Measurements from ENCODE around the gene TLN1. TPM values are rescaled to one million over a fixed set of nuclear protein-coding genes. Genes with fewer than 3 reads are reported as not detected.

Gene TLN1
- total RNA-seq, 4 donors from 2014 or later: 934 to 1,435 (median 1,196) TPM

GRCh38 chr9:35697486-35697885 lies 34.5 kb downstream of the TLN1 start:
- Histone ChIP-seq H3K36me3 (peaks cover 56 to 71% (median 68%) of the 10 kb centered on the region in 4 donors), H3K9me3 (no peaks in the 10 kb centered on the region), H3K27me3 (no peaks in the 10 kb centered on the region), H3K4me3 (no peak overlapping the region), H3K4me1 (peaks cover 0 to 91% (median 58%) of the 10 kb centered on the region in 4 donors), H3K27ac (replicated peaks in 1 of 4) (peak overlapping the region; percentile 95 to 98 (median 96))
- 73% methylated on average over 13 of the region's 14 CpGs for WGBS
- TF ChIP-seq EP300 (IDR thresholded peaks at IDR 0.05) (no peak), CTCF (IDR thresholded peaks at IDR 0.05) (no peak), POLR2AphosphoS5 (IDR thresholded peaks at IDR 0.05) (no peak)
- intact Hi-C loops (cut with DNase I): no loop called here
- no peak for DNase-seq (ENCODE audit: extremely low spot score)

GRCh38 chr9:35696520-35697215 lies 35.3 kb downstream of the TLN1 start:
- no peaks in the 10 kb centered on the region for H3K9me3 ChIP-seq
- intact Hi-C loops (cut with DNase I): no loop called here
- no peaks in the 10 kb centered on the region for H3K27me3 ChIP-seq
- H3K4me1 ChIP-seq: peaks cover 0 to 96% (median 64%) of the 10 kb centered on the region in 4 donors
- DNase-seq (ENCODE audit: extremely low spot score): peak; percentile 95
- TF ChIP-seq POLR2A (IDR thresholded peaks at IDR 0.05; ENCODE audit: low read depth) (no peak), CTCF (IDR thresholded peaks at IDR 0.05) (peak; percentile 76 to 94 (median 93)), EP300 (IDR thresholded peaks at IDR 0.05) (peak; percentile 95), POLR2AphosphoS5 (IDR thresholded peaks at IDR 0.05) (peak; percentile 86 to 90)
- no peak overlapping the region for H3K4me3 ChIP-seq
- H3K27ac ChIP-seq (replicated peaks in 1 of 4): peak overlapping the region; percentile 95 to 98 (median 96)
- H3K36me3 ChIP-seq: peaks cover 48 to 63% (median 60%) of the 10 kb centered on the region in 4 donors
- WGBS: 37% methylated on average over 9 of the region's 9 CpGs

GRCh38 chr9:35695943-35696401 lies 36.0 kb downstream of the TLN1 start:
- 81% methylated on average over 3 of the region's 3 CpGs for WGBS
- Histone ChIP-seq H3K9me3 (no peaks in the 10 kb centered on the region), H3K4me1 (peaks cover 0 to 91% (median 69%) of the 10 kb centered on the region in 4 donors), H3K36me3 (peaks cover 41 to 56% (median 53%) of the 10 kb centered on the region in 4 donors), H3K27me3 (no peaks in the 10 kb centered on the region), H3K27ac (replicated peaks in 1 of 4) (peak overlapping the region; percentile 95 to 98 (median 96)), H3K4me3 (no peak overlapping the region)
- DNase-seq (ENCODE audit: extremely low spot score): no peak
- TF ChIP-seq CTCF (IDR thresholded peaks at IDR 0.05): no peak
- no peak for TF ChIP-seq POLR2A (IDR thresholded peaks at IDR 0.05; ENCODE audit: low read depth)
- TF ChIP-seq POLR2AphosphoS5 (IDR thresholded peaks at IDR 0.05): no peak
- no peak for TF ChIP-seq EP300 (IDR thresholded peaks at IDR 0.05)
- intact Hi-C loops (cut with DNase I): no loop called here

- Histone ChIP-seq H3K27ac (replicated peaks in 1 of 4) (peak overlapping the region; percentile 95 to 98 (median 96)), H3K4me1 (peaks cover 12 to 61% (median 57%) of the 10 kb centered on the region in 4 donors), H3K27me3 (no peaks in the 10 kb centered on the region), H3K9me3 (no peaks in the 10 kb centered on the region), H3K36me3 (peaks cover 14 to 32% (median 24%) of the 10 kb centered on the region in 4 donors), H3K4me3 (peak overlapping the region; percentile 72 to 90 (median 86))
- 54% methylated on average over 13 of the region's 13 CpGs for WGBS
- DNase-seq (ENCODE audit: extremely low spot score): no peak
- intact Hi-C loops (cut with DNase I): loop anchor here (2.0 kb wide), 2 partner anchors 33 to 37 kb away; partner anchors contain the start of genes CCDC107 and RMRP
- TF ChIP-seq CTCF (IDR thresholded peaks at IDR 0.05) (no peak), POLR2AphosphoS5 (IDR thresholded peaks at IDR 0.05) (peak in 1 of 2 donors; percentile 84), EP300 (IDR thresholded peaks at IDR 0.05) (peak; percentile 81)
Observed at GRCh38 chr9:35691757-35692301, 40.2 kb downstream of the TLN1 start.

Measured in esophagus muscularis mucosa (tissue), 4 donors.